MM.1S (cell line): ENCODE measurements around the gene GFRA1.

ENCODE experiments used
- EZH2 ChIP-seq: fragments of 300-600 bp; sonication (generic); optimal IDR thresholded peaks from 2 replicates; pipeline ENCODE3; 2017; ENCODE audit warnings: low read depth, mild to moderate bottlenecking, antibody characterized with exemption, low read length, mixed read lengths
- EZH2phosphoT487 ChIP-seq: fragments of 300-600 bp; sonication (generic); IDR thresholded peaks from 2 replicates; pipeline ENCODE4 v1.6.1; 2018; ENCODE audit warnings: antibody characterized with exemption, low read length
- TF ChIP-seq, protein P1 (sequence below): fragments of 300-600 bp; sonication (generic); IDR thresholded peaks from 2 replicates; pipeline ENCODE4 v1.5.1; 2016; ENCODE audit warnings: antibody characterized with exemption, low read length, mixed read lengths

DNA sequence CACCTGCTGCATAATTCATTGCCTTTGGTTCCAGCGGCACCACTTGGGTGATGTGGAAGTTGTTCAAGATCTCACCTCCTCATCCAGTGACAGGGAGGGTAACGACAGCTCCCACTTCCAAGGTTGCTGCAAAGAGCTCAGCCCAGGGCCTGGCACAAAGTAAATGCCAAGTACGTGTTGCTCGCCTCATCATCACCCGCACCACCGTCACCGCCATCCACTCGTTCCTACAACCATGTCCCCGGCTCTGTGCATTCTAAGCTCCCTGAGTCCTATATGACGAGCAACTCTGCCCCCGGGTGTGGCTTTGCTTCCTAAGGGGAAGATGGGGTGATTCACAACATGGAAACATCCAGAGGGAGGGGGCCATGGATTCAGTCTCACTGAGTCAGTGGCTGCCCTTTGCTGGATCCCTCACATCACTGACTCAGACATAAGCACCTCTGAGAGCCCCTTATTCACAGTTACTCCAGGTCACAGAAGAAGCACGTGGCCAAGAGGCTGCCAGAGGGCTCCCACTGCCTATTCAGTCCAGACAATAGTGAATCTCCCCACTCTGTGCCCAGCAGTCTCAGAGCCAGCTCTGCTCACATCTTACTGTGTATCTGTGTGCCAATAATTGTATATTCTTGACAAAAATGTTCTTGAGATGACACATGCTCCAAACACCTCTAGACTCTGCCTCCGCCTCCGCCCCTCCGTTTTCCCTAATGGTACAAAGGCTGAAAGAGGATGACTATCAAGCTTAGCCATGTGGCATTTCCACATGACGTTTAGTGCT is 159.1 kb downstream of the GFRA1 start:
- TF ChIP-seq, protein P1, sequence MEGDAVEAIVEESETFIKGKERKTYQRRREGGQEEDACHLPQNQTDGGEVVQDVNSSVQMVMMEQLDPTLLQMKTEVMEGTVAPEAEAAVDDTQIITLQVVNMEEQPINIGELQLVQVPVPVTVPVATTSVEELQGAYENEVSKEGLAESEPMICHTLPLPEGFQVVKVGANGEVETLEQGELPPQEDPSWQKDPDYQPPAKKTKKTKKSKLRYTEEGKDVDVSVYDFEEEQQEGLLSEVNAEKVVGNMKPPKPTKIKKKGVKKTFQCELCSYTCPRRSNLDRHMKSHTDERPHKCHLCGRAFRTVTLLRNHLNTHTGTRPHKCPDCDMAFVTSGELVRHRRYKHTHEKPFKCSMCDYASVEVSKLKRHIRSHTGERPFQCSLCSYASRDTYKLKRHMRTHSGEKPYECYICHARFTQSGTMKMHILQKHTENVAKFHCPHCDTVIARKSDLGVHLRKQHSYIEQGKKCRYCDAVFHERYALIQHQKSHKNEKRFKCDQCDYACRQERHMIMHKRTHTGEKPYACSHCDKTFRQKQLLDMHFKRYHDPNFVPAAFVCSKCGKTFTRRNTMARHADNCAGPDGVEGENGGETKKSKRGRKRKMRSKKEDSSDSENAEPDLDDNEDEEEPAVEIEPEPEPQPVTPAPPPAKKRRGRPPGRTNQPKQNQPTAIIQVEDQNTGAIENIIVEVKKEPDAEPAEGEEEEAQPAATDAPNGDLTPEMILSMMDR, result no peak
- TF ChIP-seq EZH2phosphoT487 (no peak), EZH2 (no peak)
